Posterior cingulate gyrus (tissue), 11 donors: Measurements from ENCODE around the gene C11orf16.
"Not testable (repeated sequence)": the region's sequence is repeated elsewhere in the genome, so short reads cannot be mapped to it uniquely, and the experiment has no call there.

Experiments used
- DNase-seq, 10 donors: peaks; one replicate each; pipeline versions ENCODE4 v3.0.0 to v3.0.0-alpha.2; 2020 to 2021; ENCODE audit warnings: mixed read lengths in 3 of 10
- intact Hi-C: fragments of 100-400 bp; cut with DNase I; formaldehyde crosslinking; loops from one replicate; pipeline ENCODE4 v1.15.1; 2023

Gene C11orf16

GRCh38 chr11:8941341-8942103, 8.8 kb upstream of the C11orf16 start:
- intact Hi-C loops, result no loop called here
- no peak for DNase-seq

DNA sequence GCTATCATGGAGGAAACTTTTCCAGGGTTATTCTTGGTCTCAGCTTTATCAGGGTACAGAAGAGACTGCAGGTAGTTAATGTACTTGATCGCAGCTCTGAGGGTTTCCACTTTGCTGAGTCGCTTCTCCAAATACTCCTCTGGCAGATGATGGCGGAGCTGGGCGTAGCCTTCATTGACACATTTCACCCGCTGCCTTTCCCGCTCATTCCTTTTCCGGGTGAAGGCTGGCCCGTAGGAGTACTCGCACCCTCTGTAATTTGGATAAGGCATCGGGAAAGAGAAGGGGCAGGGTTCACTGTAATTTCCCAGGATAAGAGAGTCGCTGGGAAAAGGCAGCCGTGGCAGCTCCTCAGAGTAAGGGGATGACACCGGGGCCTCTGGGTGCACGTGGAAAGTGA, 4.9 kb upstream of the C11orf16 start:
- no peak for DNase-seq
- intact Hi-C loops, result no loop called here

DNA sequence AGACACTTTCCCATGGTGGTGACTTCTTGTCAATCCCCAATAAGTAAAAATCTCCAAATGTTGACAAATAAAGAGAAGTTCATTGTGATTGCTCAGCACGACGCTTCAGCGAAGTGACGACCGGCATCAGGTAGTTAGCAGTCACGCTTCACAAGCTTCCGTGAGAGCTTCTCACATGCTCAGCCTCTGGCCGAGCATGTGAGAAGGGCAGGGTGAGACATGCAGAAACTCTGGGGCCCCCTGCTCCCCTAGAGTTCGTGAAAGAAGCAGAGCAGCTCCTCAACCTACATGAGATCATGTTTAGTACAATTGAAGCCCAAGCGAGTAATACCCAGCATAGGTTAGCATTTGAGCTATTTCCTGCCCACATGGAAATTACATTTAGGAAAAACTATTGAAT, 4.4 kb upstream of the C11orf16 start:
- intact Hi-C loops, result no loop called here
- no peak for DNase-seq

GRCh38 chr11:8935789-8936188, 3.0 kb upstream of the C11orf16 start:
- DNase-seq, intact Hi-C loops: not testable (repeated sequence)

- no peak for DNase-seq
- intact Hi-C loops, result no loop called here
Measured at GRCh38 chr11:8934742-8935488, 2.2 kb upstream of the C11orf16 start.

- intact Hi-C loops, result no loop called here
- no peak for DNase-seq
Measured at GRCh38 chr11:8933931-8934330, 1.2 kb upstream of the C11orf16 start.

DNA sequence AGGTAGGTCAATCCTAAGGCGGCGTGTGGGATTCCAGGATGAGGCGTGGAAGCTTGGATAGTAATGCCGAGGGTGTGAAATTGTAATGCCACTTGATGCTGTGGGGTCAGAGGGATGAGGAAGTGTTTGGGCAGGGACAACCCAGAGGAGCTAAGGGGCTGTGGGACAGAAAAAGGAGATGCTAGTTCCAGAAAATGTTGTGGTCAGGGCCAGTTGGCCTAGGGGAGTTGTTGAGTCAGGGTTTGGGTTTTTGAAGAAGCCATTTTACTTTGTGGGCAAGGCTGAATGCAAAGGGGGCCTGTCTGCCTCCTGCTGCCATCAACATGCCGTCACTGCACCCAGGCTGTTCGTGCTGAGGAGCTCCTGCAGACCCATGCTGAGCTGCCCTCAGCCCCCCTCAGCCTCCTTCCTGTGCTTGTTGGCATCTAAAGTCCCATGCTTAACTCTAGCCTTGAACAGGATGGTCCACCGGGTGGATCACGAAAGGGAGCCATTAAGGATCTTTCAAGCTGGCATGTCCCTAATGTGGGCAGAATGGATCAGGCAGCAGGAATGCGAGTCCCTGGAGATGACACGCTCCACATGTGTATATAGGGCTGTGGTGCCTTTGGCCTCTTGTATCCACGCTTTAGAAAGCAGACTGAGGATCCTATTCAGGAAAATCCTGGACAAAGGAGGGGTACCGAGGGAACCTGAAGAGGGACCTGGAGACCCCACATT, 2.1 kb downstream of the C11orf16 start:
- DNase-seq, result no peak

DNA sequence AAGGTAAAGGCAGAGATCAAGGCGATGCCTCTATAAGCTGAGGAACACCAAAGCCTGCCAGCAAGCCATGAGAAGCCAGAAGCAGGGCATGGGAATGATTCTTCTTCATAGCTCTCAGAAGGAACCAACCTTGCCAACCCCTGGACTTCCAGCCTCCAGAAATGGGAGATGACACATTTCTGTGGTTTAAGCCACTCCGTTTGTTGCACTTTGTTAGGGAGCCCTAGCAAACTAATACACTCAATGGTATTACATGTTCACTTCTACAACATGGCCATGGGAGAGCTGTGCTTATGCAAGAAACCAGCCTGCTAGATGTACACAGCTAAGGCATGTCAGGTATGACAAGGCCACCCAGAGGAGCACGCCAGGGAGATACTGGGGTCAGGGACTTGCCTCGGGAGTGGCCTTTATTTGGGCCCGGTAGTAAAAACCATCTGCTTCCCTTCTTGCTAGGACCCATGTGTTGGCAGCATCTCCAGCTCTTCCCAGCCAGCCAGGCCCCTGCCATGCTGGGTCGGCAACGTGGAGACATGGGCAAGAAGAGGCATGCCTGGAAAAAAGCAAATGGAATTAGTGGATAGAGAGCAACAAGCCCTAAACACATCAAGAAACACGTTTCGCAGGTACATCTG, 3.6 kb downstream of the C11orf16 start:
- intact Hi-C loops, result no loop called here
- no peak for DNase-seq

More for the DNA sequence above, 2.1 kb downstream of the C11orf16 start:
- intact Hi-C loops, result no loop called here

DNA sequence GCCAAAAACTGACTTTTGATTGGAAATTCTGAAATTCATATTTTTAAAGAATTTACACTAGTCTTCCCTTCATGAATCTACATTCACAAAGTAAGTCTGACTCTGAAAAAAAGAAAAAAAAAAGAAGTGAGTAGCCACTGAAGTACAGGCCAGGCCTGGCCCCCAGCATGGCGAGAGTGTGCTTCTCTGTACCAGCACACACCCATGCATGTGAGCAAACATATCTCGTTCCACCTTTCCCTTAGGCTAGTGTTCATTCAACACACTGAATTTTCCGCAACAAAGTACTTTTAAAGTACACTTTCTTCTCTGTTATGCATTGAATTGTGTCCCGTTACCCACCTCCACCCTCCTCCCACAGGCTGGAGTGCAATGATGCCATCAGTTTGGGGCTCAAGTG, 4.5 kb downstream of the C11orf16 start:
- DNase-seq, result no peak
- intact Hi-C loops, result no loop called here

- DNase-seq, result no peak
- intact Hi-C loops, result no loop called here
Measured at GRCh38 chr11:8927233-8927632, 5.5 kb downstream of the C11orf16 start.

DNA sequence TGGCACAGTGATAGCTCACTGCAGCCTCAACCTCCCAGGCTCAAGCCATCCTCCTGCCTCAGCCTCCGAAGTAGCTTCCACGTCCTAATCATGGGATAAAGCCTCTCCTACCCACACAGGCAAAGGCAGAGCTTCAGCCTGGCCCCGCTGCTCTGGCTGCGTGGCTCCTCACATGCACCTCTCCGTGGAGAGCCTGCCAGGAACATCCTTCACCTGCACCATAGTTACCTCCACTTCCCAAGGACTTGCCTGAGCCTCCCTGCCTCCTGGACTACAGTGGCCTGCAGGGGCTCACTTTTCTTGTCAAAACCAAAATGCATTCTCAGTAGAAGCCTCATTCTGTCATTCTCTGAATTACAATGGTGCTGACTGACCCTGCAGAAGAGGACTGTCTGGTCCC, 6.5 kb downstream of the C11orf16 start:
- no peak for DNase-seq
- intact Hi-C loops, result no loop called here

DNA sequence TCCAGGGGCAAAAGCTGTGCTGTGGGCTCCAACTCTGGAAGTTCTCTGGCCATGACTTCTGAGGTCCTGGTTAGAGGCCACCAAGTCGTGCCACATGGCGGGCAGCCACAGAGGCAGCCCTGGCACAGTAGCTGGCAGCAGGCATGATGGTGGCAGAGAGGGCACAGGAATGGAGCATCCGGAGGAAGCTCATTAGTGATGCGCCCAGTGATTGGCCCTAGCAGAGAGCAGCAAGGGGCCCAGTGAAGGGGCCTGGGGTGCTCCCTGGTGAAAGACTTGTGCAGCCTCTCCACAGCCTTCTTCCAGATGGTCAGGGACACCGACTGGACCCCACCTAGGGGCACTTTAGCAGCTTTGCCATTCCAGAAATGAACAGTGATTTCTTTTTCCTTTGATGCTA, 7.0 kb downstream of the C11orf16 start:
- intact Hi-C loops, result no loop called here
- DNase-seq, result no peak

DNA sequence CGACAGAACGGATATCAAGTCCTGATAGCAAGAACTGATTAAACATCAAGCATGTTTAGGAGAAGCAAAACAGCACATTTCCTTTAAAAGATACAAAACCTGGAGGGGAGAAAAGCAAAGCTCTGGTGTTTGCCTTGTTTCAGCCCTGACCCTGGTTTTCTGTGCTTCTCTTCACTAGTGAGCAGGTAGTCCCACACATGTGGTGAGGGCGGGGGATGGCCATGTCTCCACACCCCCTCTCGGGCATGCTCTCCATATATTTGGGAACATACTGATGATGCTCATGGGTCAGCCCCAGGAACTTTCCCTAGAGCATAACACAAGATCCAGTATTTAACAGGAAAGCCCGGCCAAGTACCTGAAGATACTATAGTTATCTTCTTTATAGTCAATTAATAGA, 10.1 kb downstream of the C11orf16 start:
- intact Hi-C loops, result no loop called here
- DNase-seq, result no peak

DNA sequence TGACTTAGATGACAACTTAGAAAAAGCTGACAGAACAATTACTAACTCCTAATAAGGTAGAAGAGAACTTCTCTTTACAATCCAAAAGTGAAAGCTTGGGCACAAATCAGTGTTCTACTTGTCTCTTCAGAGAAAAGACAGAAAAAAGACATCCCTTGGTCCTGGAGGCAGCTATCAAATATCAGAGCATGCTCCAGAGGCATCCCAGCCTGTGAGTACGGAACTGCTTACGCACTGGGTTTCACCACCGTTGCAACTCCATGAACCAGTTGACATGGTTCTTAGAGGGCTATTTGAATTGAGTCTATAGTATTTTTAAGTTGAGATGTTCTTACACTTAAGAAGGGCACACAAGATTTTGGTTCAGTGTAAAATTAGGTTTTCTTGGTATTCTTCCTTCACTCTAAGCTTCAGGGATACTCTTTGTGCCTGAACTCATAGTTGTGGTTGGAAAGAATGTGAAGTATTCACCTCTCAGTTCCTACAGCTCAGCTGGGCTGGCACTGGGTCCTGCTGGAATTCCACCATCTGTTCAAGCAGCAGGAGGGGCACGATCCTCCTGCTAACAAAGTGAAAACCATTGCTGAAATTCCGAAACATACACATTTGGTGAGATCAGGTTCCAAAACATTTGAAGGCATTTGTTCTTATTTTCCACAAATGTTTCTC, 15.5 kb downstream of the C11orf16 start:
- DNase-seq, result no peak
- intact Hi-C loops, result loop anchor here (10.0 kb wide), 1 partner anchor 232 kb away; the partner anchor contains the start of genes RPL27A and TRIM66

DNA sequence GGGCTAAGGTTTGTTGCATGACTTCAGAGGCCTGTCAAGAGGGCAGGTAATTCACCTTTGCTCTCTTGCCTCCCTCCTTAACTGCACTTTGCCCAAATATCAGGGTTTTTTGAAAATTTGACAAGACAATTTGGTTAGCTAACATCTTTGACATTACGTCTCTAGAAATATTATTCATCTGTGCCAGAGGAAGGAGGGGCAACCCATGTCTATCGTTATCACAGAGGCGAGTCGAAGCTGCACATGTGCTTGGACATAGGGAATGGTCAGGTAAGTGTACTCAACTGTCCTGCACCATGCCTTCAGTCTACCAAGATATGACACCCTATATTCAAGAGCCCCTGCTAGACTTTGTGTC, 18.1 kb downstream of the C11orf16 start:
- intact Hi-C loops, result loop anchor here (5.0 to 10.0 kb wide), 3 partner anchors 48 to 230 kb away; partner anchors contain the start of genes RPL27A, TMEM9B and TRIM66

GRCh38 chr11:8913961-8914660, 18.6 kb downstream of the C11orf16 start:
- peak in 7 of 10 donors; percentile 25 to 91 (median 53) for DNase-seq
- intact Hi-C loops, result loop anchor here (5.0 to 10.0 kb wide), 3 partner anchors 48 to 229 kb away; partner anchors contain the start of genes RPL27A, TMEM9B and TRIM66

More for the DNA sequence above, 18.1 kb downstream of the C11orf16 start:
- no peak for DNase-seq

- peak; percentile 91 to 99 (median 95) for DNase-seq
- intact Hi-C loops, result loop anchor here (2.0 to 10.0 kb wide), 5 partner anchors 40 to 226 kb away; partner anchors contain the start of genes RPL27A, TMEM9B and TRIM66
Measured at GRCh38 chr11:8911029-8911823, 21.5 kb downstream of the C11orf16 start, which contains the start of gene AKIP1. Gene AKIP1 (plus strand): TSS chr11:8911189. CDS start chr11:8911450, 261 bp downstream.

DNA sequence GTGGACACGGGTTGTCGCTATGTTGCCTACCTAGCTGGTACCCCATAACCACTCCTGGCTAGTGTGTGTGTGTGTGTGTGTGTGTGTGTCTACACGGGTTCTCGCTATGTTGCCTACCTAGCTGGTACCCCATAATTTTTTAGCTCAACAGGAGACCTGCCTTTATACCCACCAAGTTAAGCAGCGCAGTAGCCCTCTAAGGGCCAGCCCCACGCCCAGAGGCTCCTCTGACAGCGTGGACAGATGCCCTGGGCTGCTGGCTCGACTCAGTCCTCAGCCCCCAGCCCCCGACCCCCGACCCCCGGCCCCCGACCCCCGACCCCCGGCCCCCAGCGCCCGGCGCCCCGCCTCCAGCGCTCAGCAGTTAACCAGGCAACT, 22.1 kb downstream of the C11orf16 start:
- DNase-seq, result no peak

More for the DNA sequence above, 22.1 kb downstream of the C11orf16 start:
- intact Hi-C loops, result loop anchor here (2.0 to 10.0 kb wide), 5 partner anchors 40 to 227 kb away; partner anchors contain the start of genes RPL27A, TMEM9B and TRIM66
